HepG2 (cell line): ENCODE data around the gene ADH5. TPM values are rescaled to one million over a fixed set of nuclear protein-coding genes. Genes with fewer than 3 reads are reported as not detected.

Source experiments
- ATAC-seq: fragments of 200-7000 bp; cut with Tn5 transposase; 3 replicates; pipeline ENCODE4 v1.9.1; 2020; ENCODE audit warnings: mild to moderate bottlenecking, moderate library complexity
- BruUV-seq: library from RNA; stranded (reverse); fragments of 400-500 nt; replicated peaks from 2 replicates; lab custom pipeline; 2021; lab: Mats Ljungman, UMichigan
- CTCF ChIA-PET: fragments of 300-600 bp; formaldehyde crosslinking; extraction: SDS; loops from one replicate; lab custom pipeline; 2021; ENCODE audit warnings: low total read pairs, inconsistent platforms, low intra/inter-chr PET ratio; lab: Yijun Ruan, JAX
- POLR2A ChIA-PET: fragments of 350-600 bp; sonication (Branson Sonifier 250); formaldehyde crosslinking; loops from one replicate; lab custom pipeline; 2020; ENCODE audit warnings: antibody characterized with exemption, inconsistent platforms; lab: Yijun Ruan, JAX
- DNase-seq: peaks from one replicate; pipeline ENCODE4 v3.0.0-alpha.2; 2015; ENCODE audit warnings: low spot score
- FAIRE-seq: peaks from 3 replicates; lab custom pipeline; 2011; peaks lifted over from hg19 to GRCh38; lab: Jason Lieb, UNC
- H2AFZ ChIP-seq: one replicate; pipeline ENCODE4 v1.6.1; 2011; ENCODE audit warnings: low read length, inconsistent platforms
- H3K27ac ChIP-seq: fragments of 300-600 bp; 3 replicates; pipeline ENCODE4 v1.8.0; 2011; ENCODE audit warnings: mixed run types, mild to moderate bottlenecking, mixed read lengths, low read length, inconsistent platforms; ENCODE audit not compliant: insufficient read depth; ENCODE audit errors: extremely low read length
- H3K27me3 ChIP-seq, 2 experiments: fragments of 200-600 bp in 1 of 2; 2 replicates in 1 of 2; 3 replicates in 1 of 2; pipeline versions ENCODE4 v1.6.0 to v1.8.0; 2011; ENCODE audit warnings: low read length in 2 of 2, mild to moderate bottlenecking in 2 of 2, moderate library complexity in 2 of 2, inconsistent platforms in 1 of 2; ENCODE audit not compliant: insufficient read depth in 2 of 2, control insufficient read depth in 1 of 2
- H3K36me3 ChIP-seq, 2 experiments: fragments of 200-600 bp in 1 of 2; replicated peaks in 1 of 2; 2 replicates in 1 of 2; 3 replicates in 1 of 2; pipeline versions ENCODE4 v1.5.1 to v1.8.0; 2011; ENCODE audit warnings: low read length in 2 of 2, inconsistent platforms in 1 of 2; ENCODE audit not compliant: insufficient read depth in 2 of 2, control insufficient read depth in 1 of 2
- H3K4me1 ChIP-seq: 2 replicates; pipeline ENCODE4 v1.5.1; 2012; ENCODE audit warnings: low read length, inconsistent platforms; ENCODE audit not compliant: insufficient read depth
- H3K4me2 ChIP-seq: 2 replicates; pipeline ENCODE4 v1.6.0; 2011; ENCODE audit warnings: low read depth, low read length, inconsistent platforms
- H3K4me3 ChIP-seq, 3 experiments: fragments of 200-600 bp in 1 of 3; sonication (generic), shearing (Covaris generic) in 1 of 3; replicated peaks in 1 of 3; 2 replicates each; pipeline ENCODE4 v1.5.1; 2011 to 2016; ENCODE audit warnings: low read length in 3 of 3, inconsistent platforms in 2 of 3, low read depth in 2 of 3, mild to moderate bottlenecking in 2 of 3, control low read depth in 1 of 3, mixed read lengths in 1 of 3; ENCODE audit not compliant: insufficient read depth in 1 of 3
- H3K79me2 ChIP-seq: one replicate; pipeline ENCODE4 v1.6.1; 2011; ENCODE audit warnings: low read length, inconsistent platforms; ENCODE audit not compliant: insufficient read depth
- H3K9ac ChIP-seq: 2 replicates; pipeline ENCODE4 v1.6.0; 2011; ENCODE audit warnings: mild to moderate bottlenecking, low read depth, low read length, inconsistent platforms; ENCODE audit not compliant: insufficient read depth
- H3K9me3 ChIP-seq: 2 replicates; pipeline ENCODE4 v1.5.1; 2012; ENCODE audit warnings: mild to moderate bottlenecking, low read length
- H4K20me1 ChIP-seq: 2 replicates; pipeline ENCODE4 v1.6.0; 2011; ENCODE audit warnings: inconsistent platforms, mild to moderate bottlenecking, low read length, moderate library complexity; ENCODE audit not compliant: insufficient read depth
- AHR ChIP-seq: IDR thresholded peaks from 2 replicates; pipeline ENCODE4 v1.6.1; 2018; ENCODE audit warnings: missing genetic modification reagents, missing compliant biosample characterization
- BORCS8-MEF2B ChIP-seq: sonication (generic); formaldehyde crosslinking; IDR thresholded peaks from 2 replicates; pipeline ENCODE4 v1.8.0; 2022; ENCODE audit warnings: mild to moderate bottlenecking, missing genetic modification reagents
- GZF1 ChIP-seq: sonication (generic); formaldehyde crosslinking; IDR thresholded peaks from 2 replicates; pipeline ENCODE4 v1.5.1; 2020; ENCODE audit warnings: mild to moderate bottlenecking, missing genetic modification reagents
- KAT7 ChIP-seq: IDR thresholded peaks from 2 replicates; pipeline ENCODE4 v1.6.1; 2018; ENCODE audit warnings: borderline replicate concordance, missing compliant biosample characterization
- MAFF ChIP-seq: IDR thresholded peaks from 2 replicates; pipeline ENCODE4 v1.6.1; 2011; ENCODE audit warnings: low read depth, low read length, improper control_type of control experiment
- MAFK ChIP-seq, 2 experiments: IDR thresholded peaks in 1 of 2; conservative IDR thresholded peaks in 1 of 2; 2 replicates each; pipeline ENCODE4 v1.6.1; 2011; ENCODE audit warnings: improper control_type of control experiment in 2 of 2, low read length in 2 of 2
- WIZ ChIP-seq: sonication (generic); formaldehyde crosslinking; IDR thresholded peaks from 2 replicates; pipeline ENCODE4 v1.5.1; 2020; ENCODE audit warnings: mild to moderate bottlenecking, missing genetic modification reagents
- ZNF234 ChIP-seq: sonication (generic); formaldehyde crosslinking; conservative IDR thresholded peaks from 2 replicates; pipeline ENCODE4 v1.5.1; 2020; ENCODE audit warnings: mild to moderate bottlenecking, missing genetic modification reagents
- ZNF34 ChIP-seq: sonication (generic); formaldehyde crosslinking; IDR thresholded peaks from 2 replicates; pipeline ENCODE4 v1.4.0; 2020; ENCODE audit warnings: mild to moderate bottlenecking, missing genetic modification reagents, borderline replicate concordance
- in situ Hi-C: cut with HindIII; loops from 2 replicates; pipeline ENCODE4 v1.10.0; 2017; ENCODE audit warnings: low pct_unique_long_range_greater_than_20kb; ENCODE audit not compliant: extremely low pct_ligation_motif_present
- intact Hi-C: fragments of 100-400 bp; cut with micrococcal nuclease; formaldehyde crosslinking; loops from one replicate; pipeline ENCODE4 v1.10.0; 2022; ENCODE audit not compliant: unreplicated experiment
- polyA plus RNA-seq, 8 experiments: library from polyadenylated mRNA; depleted of rRNA in 3 of 8; stranded (reverse) in 7 of 8; unstranded in 1 of 8; fragments of >200 nt; fragmentation: Illumina TruSeq in 4 of 8; extraction: Trizol in 4 of 8; gene quantifications; 2 replicates each; pipeline versions ENCODE4 v1.2.1 to v1.2.3, GENCODE V29; 2011 to 2016; ENCODE audit warnings: low read depth in 4 of 8, missing spikeins in 1 of 8, mixed read lengths in 1 of 8; ENCODE audit not compliant: insufficient read depth in 1 of 8
- total RNA-seq, 5 experiments: library from RNA; depleted of rRNA; stranded (reverse); fragments of >200 nt; fragmentation: Illumina TruSeq; extraction: Trizol; gene quantifications; 2 replicates each; pipeline ENCODE4 v1.2.3, GENCODE V29; 2016; ENCODE audit warnings: low read depth in 1 of 5
- TF ChIP-seq, protein P1 (sequence below): sonication (generic); formaldehyde crosslinking; conservative IDR thresholded peaks from 2 replicates; pipeline ENCODE4 v1.4.0; 2020; ENCODE audit warnings: mild to moderate bottlenecking, missing genetic modification reagents, moderate library complexity

ADH5 gene
- total and polyA plus RNA-seq, 2 of the 13 experiments (the other 11 are each of a cell fraction or from before 2014, with no cell fraction given) = 349 to 512 TPM

DNA sequence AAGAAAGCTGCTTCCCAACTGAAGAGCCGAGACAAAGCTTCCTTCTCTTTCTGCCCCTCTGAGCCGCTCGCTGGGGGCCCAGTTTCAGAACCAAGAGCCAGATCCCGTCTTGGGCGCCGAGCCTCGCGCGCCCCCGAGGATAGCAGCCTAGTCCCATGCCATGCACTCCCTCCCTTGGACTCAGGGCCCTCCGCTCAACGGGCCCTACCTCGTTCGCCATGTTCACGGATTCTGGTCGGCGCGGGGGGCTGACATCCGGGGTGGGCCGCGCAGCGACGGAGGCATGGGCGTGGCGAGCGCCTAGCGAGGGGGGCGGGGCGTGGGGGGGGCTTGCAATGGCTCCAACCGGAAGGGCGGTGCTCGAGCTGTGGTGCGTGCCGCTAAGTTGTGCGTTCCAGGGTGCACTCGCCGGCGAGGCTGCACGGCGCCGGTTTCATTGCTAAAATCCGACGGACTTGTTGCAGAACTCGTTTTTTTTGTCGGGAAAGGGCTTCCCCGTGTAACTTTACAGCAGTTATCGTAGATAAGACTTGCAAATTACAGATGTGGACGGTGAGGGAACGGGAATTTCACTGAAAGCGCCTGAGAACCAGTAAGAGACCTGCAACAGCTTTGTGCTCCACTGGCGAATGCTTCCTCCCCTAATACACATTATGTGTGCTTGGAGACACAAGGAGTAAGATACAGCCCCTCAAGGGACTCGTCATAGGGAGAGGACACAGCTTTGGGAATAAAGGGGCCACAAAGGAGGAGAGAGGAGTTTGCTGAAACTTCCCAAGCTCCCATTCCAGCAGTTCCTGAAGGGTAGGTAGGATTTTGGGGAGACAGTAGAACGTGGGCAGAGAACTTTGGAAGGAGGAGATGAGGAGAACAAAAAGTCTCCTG is at the start of gene ADH5 (continued):
- TF ChIP-seq, protein P1, sequence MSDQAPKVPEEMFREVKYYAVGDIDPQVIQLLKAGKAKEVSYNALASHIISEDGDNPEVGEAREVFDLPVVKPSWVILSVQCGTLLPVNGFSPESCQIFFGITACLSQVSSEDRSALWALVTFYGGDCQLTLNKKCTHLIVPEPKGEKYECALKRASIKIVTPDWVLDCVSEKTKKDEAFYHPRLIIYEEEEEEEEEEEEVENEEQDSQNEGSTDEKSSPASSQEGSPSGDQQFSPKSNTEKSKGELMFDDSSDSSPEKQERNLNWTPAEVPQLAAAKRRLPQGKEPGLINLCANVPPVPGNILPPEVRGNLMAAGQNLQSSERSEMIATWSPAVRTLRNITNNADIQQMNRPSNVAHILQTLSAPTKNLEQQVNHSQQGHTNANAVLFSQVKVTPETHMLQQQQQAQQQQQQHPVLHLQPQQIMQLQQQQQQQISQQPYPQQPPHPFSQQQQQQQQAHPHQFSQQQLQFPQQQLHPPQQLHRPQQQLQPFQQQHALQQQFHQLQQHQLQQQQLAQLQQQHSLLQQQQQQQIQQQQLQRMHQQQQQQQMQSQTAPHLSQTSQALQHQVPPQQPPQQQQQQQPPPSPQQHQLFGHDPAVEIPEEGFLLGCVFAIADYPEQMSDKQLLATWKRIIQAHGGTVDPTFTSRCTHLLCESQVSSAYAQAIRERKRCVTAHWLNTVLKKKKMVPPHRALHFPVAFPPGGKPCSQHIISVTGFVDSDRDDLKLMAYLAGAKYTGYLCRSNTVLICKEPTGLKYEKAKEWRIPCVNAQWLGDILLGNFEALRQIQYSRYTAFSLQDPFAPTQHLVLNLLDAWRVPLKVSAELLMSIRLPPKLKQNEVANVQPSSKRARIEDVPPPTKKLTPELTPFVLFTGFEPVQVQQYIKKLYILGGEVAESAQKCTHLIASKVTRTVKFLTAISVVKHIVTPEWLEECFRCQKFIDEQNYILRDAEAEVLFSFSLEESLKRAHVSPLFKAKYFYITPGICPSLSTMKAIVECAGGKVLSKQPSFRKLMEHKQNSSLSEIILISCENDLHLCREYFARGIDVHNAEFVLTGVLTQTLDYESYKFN (CRISPR knock-in tag) = peak; percentile 53
- peak; percentile 71; the same call in 1 of the 2 replicates for TF ChIP-seq BORCS8-MEF2B (CRISPR knock-in tag)
- TF ChIP-seq WIZ = no peak; the same call in 1 of the 2 replicates
- 0 out of 2 replicates have a peak, but pooled peaks have one; percentile 61 for TF ChIP-seq AHR
- 0 out of 2 replicates have a peak, but pooled peaks have one; percentile 17 for TF ChIP-seq GZF1 (CRISPR knock-in tag)
- peak; percentile 91 for TF ChIP-seq KAT7 (CRISPR knock-in tag)

DNA sequence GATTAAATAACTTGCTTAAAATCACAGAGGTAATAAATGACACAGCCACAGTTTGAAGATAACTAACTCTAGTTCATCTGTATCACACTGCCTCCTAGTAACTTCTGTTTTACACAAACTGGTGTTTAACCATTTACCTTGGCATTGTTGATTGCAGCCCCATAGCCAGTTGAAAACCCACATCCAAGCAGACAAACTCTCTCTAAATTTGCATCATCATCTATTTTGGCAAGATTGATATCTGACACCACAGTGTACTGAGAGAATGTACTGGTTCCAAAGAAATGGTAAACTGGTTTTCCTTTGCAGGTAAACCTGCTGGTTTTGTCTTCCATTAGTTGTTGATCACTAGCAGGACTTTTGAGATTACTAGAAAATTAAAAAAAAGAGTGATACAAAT is 47.7 kb upstream of the ADH5 start:
- Histone ChIP-seq H3K27me3 (no peaks in the 10 kb centered on the region), H3K27ac (no peak overlapping the region), H3K36me3 (peaks cover 0 to 5% of the 10 kb centered on the region in 2 experiments; a peak in 3 of 5 replicates), H3K4me3 (no peak overlapping the region), H3K4me2 (no peak overlapping the region), H3K79me2 (no peaks in the 10 kb centered on the region), H3K4me1 (peaks cover 5% of the 10 kb centered on the region), H4K20me1 (no peaks in the 10 kb centered on the region), H3K9me3 (no peaks in the 10 kb centered on the region), H2AFZ (no peak overlapping the region), H3K9ac (no peak overlapping the region)
- ATAC-seq = no peak
- no peak for FAIRE-seq
- TF ChIP-seq ZNF234 (CRISPR knock-in tag) = no peak
- peak; percentile 43 to 67 for TF ChIP-seq MAFK (conservative IDR thresholded peaks at IDR 0.05 in 1 of 2, IDR thresholded peaks at IDR 0.05 in 1 of 2; ENCODE audit: low read length in 2 of 2)
- peak; percentile 47 for TF ChIP-seq MAFF
- no peak for TF ChIP-seq ZNF34 (CRISPR knock-in tag)
- no peak for DNase-seq
- BruUV-seq = no TSS peak
- ChIA-PET CTCF (no interaction called here), POLR2A (interaction anchor here (1.4 kb wide), 1 partner anchor 8 kb away, joined by 7 read pairs; the partner anchor contains the start of gene ADH4)
- intact Hi-C loops (no loop called here), in situ Hi-C loops (no loop called here)
